ENCODE measurements around the gene MEF2C.
A peak's percentile ranks its signal among the peaks of the same experiment; 100 is the strongest.
"Not testable (repeated sequence)": the region's sequence is repeated elsewhere in the genome, so short reads cannot be mapped to it uniquely, and the experiment has no call there.

MEF2C gene

GRCh38 chr5:88883059-88883835 is at the start of gene MEF2C:
Gene MEF2C, minus strand, starts transcription at chr5:88883184. Its CDS starts 59,396 bp downstream, at chr5:88823788.
- peak; percentile 94 for DNase-seq

GRCh38 chr5:88932541-88932940 is 49.6 kb upstream of the MEF2C start:
- DNase-seq, result no peak

DNA sequence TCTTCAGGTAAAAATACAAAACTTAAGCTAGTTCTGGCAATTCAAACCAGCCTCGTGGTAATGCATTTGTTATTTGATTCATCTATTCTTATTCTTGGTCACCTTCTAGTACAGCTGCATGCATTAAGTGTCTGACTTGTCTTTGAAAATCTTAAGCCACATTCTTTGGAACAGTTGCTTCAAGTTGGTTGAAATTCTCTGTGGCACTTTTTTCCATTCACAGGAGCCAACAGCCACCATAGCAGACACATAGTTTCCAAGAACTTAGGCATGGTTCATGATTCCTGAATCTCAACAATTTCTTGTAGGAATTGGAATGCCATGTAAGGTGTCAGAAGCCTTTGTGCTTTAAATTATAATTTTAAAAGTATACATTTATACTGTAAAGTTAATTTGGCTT is 47.4 kb upstream of the MEF2C start:
- DNase-seq, result no peak

DNA sequence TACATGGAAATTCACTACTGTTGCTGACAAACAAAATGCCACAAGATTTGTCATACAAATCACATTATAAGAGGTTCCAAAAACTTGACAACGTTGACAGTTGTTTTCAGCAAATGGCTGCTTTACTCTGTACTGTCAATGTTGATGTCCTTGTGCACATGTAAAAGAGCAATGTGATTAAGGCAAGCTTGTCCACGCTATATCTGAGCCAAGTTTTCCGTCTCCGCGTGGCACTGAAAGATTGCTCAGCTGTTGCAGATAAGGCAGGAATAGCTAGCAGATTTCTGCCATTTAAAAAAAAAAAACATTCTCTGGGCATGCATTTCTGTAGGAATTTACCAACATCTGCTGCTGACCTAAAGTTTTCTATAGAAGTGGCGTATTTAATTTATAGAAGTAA is 46.4 kb upstream of the MEF2C start:
- DNase-seq, result no peak

GRCh38 chr5:88926774-88927173 is 43.8 kb upstream of the MEF2C start:
- DNase-seq, result no peak

GRCh38 chr5:88925692-88926490 is 42.9 kb upstream of the MEF2C start:
- no peak for DNase-seq

- no peak for DNase-seq
Measured at GRCh38 chr5:88924330-88924657, 41.3 kb upstream of the MEF2C start.

DNA sequence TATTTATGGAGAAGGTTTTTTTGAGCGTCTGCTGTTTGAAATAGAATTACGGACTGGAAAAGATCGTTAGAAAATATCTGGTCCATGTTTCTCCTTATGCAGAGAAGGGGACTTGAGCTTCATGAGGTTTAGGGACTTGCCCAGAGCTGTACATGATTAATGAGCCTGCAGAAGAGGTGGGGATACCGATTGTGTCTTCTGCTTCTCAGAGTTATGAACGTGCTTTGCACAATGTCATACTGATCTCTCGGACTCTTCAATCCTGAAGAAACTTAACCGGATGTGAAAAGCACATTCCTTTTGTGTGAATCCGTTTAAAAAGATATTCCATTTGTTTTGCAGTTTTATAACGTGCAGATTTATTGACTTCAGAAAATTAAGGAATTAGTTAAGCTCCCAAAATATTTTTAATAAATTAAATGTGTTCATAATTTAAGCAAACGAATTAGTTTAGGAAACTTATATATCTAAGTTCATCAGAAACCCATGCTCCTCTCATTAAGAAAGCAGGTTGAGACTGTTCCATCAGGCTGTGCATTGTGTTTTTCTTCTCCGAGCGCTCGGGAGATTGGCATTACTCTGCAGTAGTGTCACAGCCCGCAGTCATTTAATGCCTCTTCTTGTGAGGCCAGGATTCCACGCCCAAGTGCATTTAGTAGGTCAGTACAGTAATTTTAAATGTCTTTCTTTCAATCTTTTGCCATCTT is 40.8 kb upstream of the MEF2C start:
- no peak for DNase-seq

DNA sequence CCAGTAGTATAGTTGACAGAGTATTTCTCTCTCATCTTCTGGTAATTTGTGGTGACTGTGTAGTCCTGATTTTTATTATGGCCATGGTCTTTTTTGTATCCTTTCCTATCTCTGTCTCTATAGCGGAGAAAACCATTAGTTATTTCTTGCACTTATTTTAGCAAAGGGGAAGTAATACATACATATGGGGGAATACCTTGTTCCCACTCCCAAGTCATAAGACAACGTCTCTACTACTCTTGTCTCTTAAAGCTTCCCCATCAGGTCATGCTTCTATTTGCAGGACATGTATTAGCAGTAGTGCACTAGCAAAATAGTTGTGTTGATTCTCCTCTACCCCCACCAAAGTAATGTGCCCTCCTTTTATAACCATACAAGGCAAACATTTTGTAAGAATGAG is 29.8 kb upstream of the MEF2C start:
- DNase-seq, result not testable (repeated sequence)

DNA sequence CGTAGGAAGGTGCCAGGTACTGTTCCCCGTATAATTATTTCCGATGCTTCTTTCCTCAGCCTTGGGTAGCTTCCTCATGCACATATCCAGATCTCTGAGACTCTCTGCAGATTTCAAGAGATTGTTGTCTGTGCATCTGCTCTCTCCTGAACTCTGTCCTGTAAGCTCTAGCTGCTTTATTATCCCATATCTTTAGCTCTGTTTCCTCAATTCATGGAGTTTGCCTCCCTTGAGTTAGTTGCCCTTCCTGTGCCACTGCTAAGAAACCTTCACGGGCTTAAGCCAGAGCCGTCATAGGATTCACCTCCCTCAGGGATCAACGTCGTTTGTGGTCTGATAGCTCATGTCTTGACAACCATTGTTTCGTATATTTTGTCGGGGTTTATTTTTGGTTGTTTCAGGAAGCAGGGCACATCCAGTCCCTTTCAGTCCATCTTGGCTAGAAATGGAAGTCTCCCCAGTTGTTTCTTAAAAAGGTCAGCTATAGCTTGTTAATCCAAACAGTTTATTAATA is 28.1 kb upstream of the MEF2C start:
- DNase-seq, result not testable (repeated sequence)

- not testable (repeated sequence) for DNase-seq
Measured at GRCh38 chr5:88904478-88904877, 21.5 kb upstream of the MEF2C start.

- not testable (repeated sequence) for DNase-seq
Measured at GRCh38 chr5:88903966-88904365, 21.0 kb upstream of the MEF2C start.

- not testable (repeated sequence) for DNase-seq
Measured at GRCh38 chr5:88901077-88901476, 18.1 kb upstream of the MEF2C start.

DNA sequence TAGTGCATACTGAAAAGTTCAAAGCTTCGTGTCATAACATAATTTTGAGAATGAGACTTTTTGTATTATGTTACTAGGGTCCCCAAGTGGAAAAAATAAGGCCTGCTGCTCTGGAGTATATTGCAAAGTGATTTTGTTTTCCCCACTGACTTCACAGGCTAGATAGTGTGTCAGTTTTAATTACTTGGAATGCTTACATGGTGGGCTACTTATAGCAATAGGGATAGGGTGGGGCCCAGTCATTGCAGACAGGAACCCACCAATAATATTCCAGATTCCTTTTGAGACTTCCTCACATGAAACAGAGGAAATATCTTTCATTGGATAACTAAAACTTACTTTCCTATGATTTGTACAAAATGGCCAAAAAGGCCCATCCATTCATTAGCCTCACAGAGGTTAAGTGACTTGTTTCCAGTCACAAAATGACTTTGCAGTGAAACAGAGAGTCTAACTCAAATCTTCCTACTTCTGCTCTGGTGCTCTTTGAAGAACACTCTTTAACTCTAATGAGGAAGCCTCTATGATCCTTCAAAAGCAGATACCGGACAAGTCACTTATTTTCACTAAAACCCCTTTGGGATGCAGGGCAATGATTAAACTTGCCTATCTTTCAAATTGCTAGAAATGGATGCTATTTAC is 16.2 kb upstream of the MEF2C start:
- no peak for DNase-seq

DNA sequence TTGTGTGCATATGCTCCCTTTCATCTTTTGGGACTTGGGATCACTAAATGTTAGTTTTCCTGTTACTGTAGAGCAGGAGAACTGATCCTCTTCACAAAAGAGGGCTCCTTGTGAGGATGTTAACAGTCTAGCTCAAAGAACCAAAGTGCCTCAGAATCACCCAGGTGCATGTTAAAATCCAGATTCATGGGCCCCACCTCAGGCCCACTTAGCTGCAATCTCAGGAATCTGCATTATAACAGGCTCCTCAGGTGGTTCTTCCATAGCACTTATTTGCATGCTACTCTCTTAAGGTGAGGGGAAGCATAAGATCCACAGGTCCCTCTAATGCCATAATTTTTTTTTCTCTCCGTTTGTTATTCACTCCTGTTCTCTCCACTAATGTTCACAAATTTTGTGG is 14.8 kb upstream of the MEF2C start:
- DNase-seq, result no peak

DNA sequence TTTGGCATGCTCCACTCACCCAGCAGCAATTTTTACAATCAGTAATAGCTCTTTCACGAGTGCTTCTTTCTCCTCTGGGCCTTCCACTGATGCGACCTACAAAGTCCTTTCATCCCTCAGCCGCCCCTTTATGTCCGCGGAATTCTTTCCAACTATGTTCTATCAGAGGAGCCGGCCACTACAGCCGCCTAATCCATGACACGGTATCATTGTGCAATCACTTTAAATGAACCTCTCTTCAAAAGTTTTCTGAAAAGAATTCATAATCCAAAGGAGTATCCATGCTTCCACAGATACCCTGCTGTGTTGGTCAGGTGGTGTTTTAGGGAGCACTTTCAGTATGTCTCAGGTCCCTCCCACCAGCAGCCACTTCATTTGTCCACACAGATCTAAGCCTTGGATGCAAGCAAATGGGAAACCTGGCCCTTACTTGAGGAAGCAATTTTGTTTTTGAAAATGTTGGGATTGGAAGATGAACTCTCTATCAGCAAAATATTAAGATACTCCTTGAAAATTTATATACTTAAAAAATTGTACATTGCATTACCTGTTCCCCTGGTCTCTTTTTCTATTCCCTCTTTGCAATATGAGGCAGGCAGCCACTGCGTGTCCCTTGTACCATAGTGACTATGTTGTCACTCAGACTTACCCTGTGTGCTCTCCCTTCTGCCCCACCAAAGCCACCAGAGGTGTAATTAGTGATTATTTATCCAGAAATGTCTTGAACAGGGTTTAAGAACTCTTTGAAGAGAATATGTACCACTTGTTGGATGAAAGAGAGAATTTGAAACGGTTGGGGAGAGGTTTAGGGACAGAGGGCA is 12.9 kb upstream of the MEF2C start:
- no peak for DNase-seq

DNA sequence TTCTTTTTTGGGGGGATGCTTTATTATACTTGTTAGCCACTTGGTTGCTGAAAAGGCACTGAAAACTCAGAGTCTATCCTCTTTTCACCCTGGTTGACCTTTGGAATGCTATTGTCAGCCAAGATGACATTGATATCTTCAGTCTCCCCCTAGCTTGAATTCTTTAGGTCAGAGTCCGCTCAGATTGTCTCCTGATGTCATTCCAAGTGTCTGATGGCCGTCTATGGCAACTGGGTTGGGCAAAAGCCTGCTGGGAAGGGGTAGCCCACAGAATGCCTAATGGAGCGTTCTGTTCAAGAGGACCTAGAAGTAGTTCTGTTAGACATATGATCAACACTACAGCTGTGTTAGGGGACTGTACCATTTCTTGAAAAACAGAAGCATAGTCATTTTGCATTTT is 9.7 kb upstream of the MEF2C start:
- DNase-seq, result no peak

- no peak for DNase-seq
Measured at GRCh38 chr5:88890070-88890781, 7.2 kb upstream of the MEF2C start.

- peak; percentile 89 for DNase-seq
Measured at GRCh38 chr5:88889189-88890069, 6.4 kb upstream of the MEF2C start.

DNA sequence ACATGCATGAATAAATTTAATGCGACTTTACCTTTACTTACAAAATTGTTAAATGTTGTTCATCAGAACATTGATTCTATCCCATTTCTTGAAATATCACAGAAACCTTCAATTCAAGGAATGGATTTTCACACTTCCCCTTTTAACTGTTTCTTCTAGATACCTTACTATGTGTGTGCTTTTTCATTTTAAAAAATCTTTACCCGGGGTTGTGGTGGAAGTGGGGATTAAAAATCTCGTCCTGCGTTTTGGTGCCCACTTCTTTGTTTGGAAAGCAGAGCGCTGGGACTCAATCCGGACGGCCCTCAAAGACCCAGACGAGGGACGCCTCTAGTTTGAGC is 5.8 kb upstream of the MEF2C start:
- no peak for DNase-seq
